ENCODE data around the gene ICA1. TPM values are rescaled to one million over a fixed set of nuclear protein-coding genes. Genes with fewer than 3 reads are reported as not detected.
"Not testable (repeated sequence)": the region's sequence is repeated elsewhere in the genome, so short reads cannot be mapped to it uniquely, and the experiment has no call there.

Gene ICA1
- total RNA-seq, 1 donor from 2014 or later: 43.2 TPM

- DNase-seq (ENCODE audit: extremely low read depth, low read depth, low spot score): no peak
Measured at GRCh38 chr7:8111282-8111960, 150.5 kb downstream of the ICA1 start.

GRCh38 chr7:8109196-8110022, 152.6 kb downstream of the ICA1 start:
- no peak for DNase-seq (ENCODE audit: extremely low read depth, low read depth, low spot score)

DNA sequence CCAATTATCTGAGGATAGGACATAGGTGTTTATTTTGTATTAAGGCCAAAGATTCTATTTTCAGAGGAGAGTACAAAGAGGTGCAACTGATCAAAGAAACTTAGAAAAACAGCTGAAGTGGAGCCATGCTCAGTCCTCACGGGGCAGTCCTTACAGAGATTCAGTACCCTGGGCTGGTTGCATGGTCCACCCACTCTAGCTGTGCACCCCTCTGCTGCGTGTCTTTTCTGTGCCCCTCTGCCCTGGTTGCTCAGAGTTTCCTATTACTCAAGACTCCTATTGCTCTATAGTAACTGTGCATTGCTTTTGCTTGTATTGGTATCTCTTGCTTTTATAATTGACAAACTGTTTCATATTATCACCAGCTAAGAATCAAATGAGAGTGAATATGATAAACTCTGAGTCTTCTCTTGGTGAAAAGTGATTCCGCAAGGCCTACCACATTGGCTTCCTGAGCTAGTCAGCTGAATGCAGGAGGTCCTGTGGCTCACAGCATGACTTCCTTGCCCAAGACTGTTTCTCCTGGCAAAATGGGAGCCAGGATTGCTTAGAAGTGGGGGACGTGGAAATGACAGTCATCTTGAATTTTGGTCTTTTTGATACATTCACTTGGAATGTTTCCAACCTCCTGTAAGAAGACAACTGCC, 156.4 kb downstream of the ICA1 start:
- no peak for DNase-seq (ENCODE audit: extremely low read depth, low read depth, low spot score)

DNA sequence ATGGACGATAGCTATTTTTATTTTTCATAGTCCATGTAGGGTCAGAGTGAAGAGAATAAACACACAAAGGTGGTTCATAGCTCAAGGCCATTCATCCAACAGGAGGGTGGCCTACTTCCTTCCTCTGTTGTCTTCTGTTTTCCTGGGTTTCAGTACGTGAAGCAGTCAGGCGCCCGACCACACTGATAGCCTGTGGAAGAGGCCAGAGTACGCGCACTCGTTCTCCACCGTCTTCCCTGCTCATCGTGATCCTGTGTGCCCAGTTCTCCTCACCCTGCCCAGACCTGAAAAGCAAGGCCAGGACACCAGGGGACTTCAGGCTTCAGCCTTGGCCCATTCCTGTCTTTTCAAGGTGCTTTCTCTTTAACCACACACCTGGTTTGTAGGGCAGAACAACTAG, 158.7 kb downstream of the ICA1 start:
- DNase-seq (ENCODE audit: extremely low read depth, low read depth, low spot score): no peak

GRCh38 chr7:8101292-8101691, 160.7 kb downstream of the ICA1 start:
- not testable (repeated sequence) for DNase-seq (ENCODE audit: extremely low read depth, low read depth, low spot score)

- DNase-seq (ENCODE audit: extremely low read depth, low read depth, low spot score): no peak
Measured at GRCh38 chr7:8094164-8095140, 167.5 kb downstream of the ICA1 start.

GRCh38 chr7:8092140-8092539, 169.8 kb downstream of the ICA1 start:
- no peak for DNase-seq (ENCODE audit: extremely low read depth, low read depth, low spot score)

- DNase-seq (ENCODE audit: extremely low read depth, low read depth, low spot score): no peak
Measured at GRCh38 chr7:8089036-8089780, 172.8 kb downstream of the ICA1 start.

DNA sequence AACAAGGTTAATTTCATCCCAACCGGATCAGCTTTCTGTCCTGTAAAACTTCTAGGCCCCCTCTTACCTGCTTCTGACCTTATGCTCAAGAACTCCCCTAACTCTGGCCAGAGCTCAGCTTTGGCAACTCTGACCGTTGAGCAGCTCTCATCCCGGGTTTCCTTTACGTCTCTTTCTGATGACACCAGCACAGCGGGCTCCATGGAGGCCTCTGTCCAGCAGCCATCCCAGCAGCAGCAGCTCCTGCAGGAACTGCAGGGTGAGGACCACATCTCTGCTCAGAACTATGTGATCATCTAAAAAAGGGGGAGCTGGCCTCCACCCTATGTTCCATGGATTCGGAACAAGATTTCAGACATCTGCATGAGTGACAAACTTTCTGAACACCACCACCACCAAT, 175.7 kb downstream of the ICA1 start:
- no peak for DNase-seq (ENCODE audit: extremely low read depth, low read depth, low spot score)

DNA sequence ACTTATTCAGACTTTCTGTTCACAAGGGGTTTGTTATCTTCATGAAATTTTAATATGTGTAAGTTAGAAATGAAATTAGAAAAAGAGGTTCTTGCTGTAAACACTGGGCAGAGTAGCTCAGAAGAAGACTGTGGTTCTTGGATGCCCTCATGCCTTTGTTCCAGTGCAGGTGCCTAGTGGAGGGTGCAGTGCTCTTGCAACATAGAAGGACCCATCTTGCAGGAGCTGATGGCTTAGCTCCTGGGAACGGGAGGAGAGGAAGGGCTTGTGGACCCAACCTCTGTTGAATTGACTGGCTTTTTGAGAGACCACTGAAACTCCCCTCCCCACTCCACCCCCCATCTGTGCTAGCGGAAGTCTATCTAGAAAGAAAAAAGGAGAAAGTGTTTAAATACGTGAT, 176.5 kb downstream of the ICA1 start:
- no peak for DNase-seq (ENCODE audit: extremely low read depth, low read depth, low spot score)

DNA sequence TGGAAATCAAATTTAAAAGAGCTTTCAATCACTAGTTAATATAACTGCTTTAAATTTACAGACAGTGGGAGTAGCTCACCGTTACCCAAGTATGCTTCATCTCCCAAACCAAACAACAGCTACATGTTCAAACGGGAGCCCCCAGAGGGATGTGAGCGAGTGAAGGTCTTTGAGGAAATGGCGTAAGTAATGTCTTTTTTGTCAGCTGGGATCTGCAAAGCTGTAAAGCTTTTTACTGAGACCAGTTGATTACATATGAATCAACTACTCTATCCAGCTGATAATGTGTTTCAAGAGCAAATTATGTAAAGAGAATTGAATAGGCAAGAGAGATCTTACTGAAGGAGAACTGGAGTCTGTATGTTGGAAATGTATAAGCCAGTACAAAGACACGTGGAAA, 177.1 kb downstream of the ICA1 start:
- no peak for DNase-seq (ENCODE audit: extremely low read depth, low read depth, low spot score)

DNA sequence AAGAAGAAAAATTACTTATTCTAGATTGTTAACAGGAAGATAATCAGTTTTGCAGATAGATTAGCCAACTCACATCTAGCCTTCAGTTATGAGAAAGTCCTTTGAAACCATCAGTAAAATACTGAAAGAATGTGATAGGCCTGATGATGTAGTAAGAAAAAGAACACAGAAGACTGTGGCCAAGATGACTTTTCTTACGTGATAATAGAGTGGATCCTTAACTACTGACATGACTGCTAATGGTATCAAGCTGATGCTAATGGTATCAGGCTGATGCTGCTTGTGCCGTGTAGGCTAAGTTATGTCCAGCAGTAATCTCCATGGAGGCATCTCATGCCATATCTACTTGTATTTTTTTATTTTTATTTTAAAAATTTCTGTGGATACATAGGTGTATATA, 179.2 kb downstream of the ICA1 start:
- DNase-seq (ENCODE audit: extremely low read depth, low read depth, low spot score): no peak

- no peak for DNase-seq (ENCODE audit: extremely low read depth, low read depth, low spot score)
Measured at GRCh38 chr7:8078418-8078817, 183.5 kb downstream of the ICA1 start.

- no peak for DNase-seq (ENCODE audit: extremely low read depth, low read depth, low spot score)
Measured at GRCh38 chr7:8070451-8071180, 191.4 kb downstream of the ICA1 start.

DNA sequence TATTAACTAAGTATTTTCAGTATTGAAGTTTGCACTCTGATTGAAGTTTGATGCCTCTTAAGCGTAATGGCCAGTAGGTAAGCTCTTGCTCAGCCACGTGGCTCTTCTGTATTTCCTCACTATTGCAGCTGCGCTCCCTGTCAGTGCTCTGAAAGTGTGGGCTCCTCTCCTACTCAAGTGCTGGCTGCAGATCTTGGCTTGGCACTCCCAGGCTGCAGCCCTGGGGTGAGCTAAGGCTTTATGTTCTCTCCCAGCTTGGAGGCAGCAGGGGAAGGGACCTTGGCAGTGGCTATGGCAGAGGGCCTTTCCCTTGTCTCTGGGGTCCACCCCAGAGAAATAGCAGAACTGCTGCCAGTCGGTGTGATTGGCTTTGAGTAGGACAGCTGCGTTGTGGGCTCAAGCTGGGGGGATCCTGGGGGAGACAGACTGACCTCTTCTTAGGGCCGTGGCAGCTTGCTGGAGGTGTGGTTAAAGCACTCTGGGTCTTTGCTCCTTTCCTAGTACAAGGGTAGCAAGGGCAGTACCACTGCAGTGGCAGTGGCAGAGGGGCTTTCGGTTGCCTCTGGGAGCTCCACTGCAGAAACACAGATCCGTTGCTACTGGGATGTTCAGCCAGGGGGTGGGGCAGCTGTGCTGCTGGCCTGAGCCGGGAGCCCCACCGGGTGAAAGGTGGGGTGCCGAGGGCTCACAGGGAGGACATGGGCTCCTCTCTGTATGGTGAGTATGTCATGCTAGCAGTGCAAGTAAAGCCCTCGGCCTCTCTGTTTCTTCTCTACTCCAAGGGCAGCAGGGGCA, 192.9 kb downstream of the ICA1 start:
- DNase-seq (ENCODE audit: extremely low read depth, low read depth, low spot score): no peak

DNA sequence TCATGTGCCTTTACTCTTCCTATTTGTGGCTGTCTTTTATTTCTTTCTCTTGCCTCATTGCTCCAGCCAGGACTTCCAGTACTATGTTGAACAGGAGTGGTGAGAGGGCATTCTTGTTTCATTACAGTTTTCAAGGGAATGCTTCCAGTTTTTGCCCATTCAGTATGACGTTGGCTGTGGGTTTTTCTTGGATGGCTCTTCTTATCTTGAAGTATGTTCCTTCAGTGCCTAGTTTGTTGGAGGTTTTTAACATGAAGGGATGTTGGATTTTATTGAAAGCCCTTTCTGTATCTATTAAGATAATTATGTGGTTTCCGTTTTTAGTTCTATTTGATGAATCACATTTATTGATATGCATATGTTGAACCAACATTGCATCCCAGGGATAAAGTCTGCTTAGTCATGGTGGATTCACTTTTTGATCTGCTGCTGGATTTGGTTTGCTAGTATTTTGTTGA, 196.6 kb downstream of the ICA1 start:
- no peak for DNase-seq (ENCODE audit: extremely low read depth, low read depth, low spot score)

DNA sequence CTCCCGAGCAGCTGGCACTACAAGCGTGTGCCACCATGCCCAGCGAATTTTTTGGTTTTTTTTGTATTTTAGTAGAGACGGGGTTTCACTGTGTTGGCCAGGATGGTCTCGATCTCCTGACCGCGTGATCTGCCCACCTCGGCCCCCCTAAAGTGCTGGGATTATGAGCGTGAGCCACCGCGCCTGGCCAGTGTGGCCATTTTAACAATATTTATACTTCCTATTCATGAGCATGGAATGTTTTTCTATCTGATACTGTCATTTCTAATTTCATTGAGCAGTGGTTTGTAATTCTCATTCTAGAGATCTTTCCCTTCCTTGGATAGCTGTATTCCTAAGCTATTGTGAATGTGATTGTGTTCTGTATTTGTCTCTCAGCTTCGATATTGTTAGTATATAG, 197.1 kb downstream of the ICA1 start:
- no peak for DNase-seq (ENCODE audit: extremely low read depth, low read depth, low spot score)

GRCh38 chr7:8063706-8064297, 198.2 kb downstream of the ICA1 start:
- DNase-seq (ENCODE audit: extremely low read depth, low read depth, low spot score): no peak

Measured in glomerular endothelial cell (primary cell).